ENCODE data around the gene RBM33.

RBM33 gene

DNA sequence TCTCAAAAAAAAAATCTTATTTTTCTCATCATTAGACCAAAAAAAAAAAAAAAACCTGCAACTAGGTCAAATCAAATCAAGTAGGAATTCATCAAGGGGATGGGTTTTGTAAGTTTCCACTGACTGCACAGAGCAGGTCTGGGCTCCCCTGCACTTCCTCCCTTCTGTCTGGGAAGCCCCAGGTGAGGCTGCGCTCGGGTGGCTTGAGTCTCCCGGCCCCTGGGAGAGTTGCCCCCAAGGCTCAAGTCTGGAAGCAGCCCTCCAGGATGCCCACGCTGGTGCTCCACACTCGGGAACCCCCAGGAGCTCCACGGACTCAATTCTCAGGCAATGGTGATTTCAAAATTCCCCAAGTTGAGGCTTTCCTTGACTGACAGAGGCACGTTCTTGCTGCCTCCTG, 41.7 kb upstream of the RBM33 start:
- H3K36me3 Mint-ChIP-seq (ENCODE audit: low read depth) = peaks cover 13% of the 10 kb centered on the region
- no peak overlapping the region for H3K27ac Mint-ChIP-seq
- peaks cover 10% of the 10 kb centered on the region for H3K9me3 Mint-ChIP-seq
- peaks cover 7% of the 10 kb centered on the region for H3K27me3 Mint-ChIP-seq (ENCODE audit: low read depth, poor library complexity)
- no peak overlapping the region for H3K4me3 Mint-ChIP-seq
- H3K4me1 Mint-ChIP-seq = peaks cover 7% of the 10 kb centered on the region
- TF ChIP-seq, protein P1, sequence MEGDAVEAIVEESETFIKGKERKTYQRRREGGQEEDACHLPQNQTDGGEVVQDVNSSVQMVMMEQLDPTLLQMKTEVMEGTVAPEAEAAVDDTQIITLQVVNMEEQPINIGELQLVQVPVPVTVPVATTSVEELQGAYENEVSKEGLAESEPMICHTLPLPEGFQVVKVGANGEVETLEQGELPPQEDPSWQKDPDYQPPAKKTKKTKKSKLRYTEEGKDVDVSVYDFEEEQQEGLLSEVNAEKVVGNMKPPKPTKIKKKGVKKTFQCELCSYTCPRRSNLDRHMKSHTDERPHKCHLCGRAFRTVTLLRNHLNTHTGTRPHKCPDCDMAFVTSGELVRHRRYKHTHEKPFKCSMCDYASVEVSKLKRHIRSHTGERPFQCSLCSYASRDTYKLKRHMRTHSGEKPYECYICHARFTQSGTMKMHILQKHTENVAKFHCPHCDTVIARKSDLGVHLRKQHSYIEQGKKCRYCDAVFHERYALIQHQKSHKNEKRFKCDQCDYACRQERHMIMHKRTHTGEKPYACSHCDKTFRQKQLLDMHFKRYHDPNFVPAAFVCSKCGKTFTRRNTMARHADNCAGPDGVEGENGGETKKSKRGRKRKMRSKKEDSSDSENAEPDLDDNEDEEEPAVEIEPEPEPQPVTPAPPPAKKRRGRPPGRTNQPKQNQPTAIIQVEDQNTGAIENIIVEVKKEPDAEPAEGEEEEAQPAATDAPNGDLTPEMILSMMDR (IDR thresholded peaks at IDR 0.05) = no peak
- DNase-seq = no peak

DNA sequence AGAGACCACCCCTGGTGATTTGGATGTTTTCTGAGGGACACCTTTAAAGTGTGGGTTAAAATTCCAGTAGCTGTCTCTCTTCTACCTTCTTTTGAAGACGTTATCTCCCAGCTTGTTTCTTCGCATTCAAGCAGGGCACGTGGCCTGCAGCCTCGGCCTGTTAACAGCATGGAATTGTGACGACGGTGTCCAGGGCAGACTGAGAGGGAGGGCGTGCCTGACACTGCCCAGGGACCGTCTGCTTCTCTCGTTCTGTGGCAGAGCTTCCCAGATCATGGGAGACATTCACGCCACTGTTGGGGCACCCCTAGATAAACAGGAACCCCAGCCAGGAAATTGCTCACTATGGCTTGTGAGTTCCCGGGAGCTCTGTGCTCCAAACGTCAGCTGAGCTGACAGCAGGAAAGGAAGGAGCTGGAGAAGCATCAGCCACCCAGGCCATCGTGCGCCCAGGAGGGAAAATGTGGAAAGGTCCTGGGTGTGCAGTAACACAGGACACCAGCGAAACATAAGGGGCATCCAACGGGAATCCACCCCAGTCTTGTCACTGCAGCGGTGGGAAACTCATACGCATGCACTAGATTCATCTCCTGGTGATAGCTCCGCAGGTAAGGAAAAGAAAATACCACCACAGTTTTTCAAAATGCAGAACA, 41.1 kb upstream of the RBM33 start:
- no peak for DNase-seq

DNA sequence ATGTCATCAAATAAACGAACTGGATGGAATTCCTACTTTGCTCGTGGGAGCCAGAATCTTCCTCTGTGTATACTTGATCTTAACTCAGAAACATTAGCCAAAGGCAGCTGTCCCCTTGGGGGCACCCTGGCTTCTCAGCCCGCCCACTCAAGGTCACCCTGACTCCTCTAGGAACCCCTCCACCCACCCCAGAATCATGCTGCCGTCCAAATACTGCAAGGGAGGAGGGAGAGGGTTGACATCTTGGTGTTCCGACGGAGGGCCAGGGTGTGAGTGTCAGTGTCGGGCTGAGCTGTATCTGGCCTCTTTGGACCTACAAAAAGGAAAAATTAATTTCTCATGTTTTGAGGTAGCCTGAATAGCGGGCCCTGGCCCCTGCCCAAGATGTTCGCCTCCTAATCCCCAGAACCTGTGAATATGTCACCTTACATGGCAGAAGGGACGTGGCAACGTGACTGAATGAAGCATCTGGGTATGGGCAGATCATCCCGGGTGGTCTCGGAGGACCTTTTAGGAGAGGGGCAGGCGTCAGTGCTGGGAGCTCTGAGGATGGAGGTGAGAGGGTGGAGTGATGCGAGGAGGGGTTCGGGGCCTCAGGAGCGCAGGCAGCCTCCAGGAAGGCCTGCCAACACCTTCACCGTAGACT, 40.5 kb upstream of the RBM33 start:
- peaks cover 13% of the 10 kb centered on the region for H3K36me3 Mint-ChIP-seq (ENCODE audit: low read depth)
- peaks cover 7% of the 10 kb centered on the region for H3K27me3 Mint-ChIP-seq (ENCODE audit: low read depth, poor library complexity)
- H3K27ac Mint-ChIP-seq = no peak overlapping the region
- DNase-seq = no peak
- TF ChIP-seq, protein P1 (IDR thresholded peaks at IDR 0.05) = no peak
- peaks cover 7% of the 10 kb centered on the region for H3K4me1 Mint-ChIP-seq
- no peak overlapping the region for H3K4me3 Mint-ChIP-seq
- peaks cover 10% of the 10 kb centered on the region for H3K9me3 Mint-ChIP-seq

More for the DNA sequence above, 41.1 kb upstream of the RBM33 start:
- peaks cover 7% of the 10 kb centered on the region for H3K27me3 Mint-ChIP-seq (ENCODE audit: low read depth, poor library complexity)
- no peak overlapping the region for H3K27ac Mint-ChIP-seq
- TF ChIP-seq, protein P1 (IDR thresholded peaks at IDR 0.05) = no peak
- H3K4me3 Mint-ChIP-seq = no peak overlapping the region
- H3K36me3 Mint-ChIP-seq (ENCODE audit: low read depth) = peaks cover 13% of the 10 kb centered on the region
- peaks cover 7% of the 10 kb centered on the region for H3K4me1 Mint-ChIP-seq
- H3K9me3 Mint-ChIP-seq = peaks cover 10% of the 10 kb centered on the region

DNA sequence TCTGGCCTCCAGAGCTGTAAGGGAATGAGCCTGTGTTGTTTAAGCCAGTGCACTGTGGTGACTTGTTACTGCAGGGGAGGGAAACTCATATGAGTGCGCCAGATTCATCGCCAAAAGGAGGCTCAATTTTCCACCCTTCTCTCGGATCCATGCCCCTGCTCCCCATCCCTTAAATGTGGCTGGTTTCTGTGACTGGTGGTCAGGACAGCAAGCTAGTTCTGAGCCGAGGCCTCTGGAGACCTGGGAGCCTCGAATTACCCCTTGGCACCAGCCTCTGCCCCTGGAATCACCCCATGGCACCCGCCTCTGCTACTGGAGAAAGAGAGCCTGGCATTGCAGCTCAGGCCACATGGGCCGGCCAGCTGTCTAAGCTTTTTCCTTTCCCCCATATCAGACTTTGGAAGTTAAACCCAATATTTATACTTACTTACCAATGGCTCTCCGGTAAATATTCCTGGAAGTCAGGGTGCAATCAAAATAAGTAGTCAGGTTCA, 39.9 kb upstream of the RBM33 start:
- H3K9me3 Mint-ChIP-seq = peaks cover 10% of the 10 kb centered on the region
- H3K27ac Mint-ChIP-seq = no peak overlapping the region
- peaks cover 7% of the 10 kb centered on the region for H3K27me3 Mint-ChIP-seq (ENCODE audit: low read depth, poor library complexity)
- DNase-seq = no peak
- H3K36me3 Mint-ChIP-seq (ENCODE audit: low read depth) = peaks cover 13% of the 10 kb centered on the region
- no peak overlapping the region for H3K4me3 Mint-ChIP-seq
- peaks cover 7% of the 10 kb centered on the region for H3K4me1 Mint-ChIP-seq
- TF ChIP-seq, protein P1 (IDR thresholded peaks at IDR 0.05) = no peak

DNA sequence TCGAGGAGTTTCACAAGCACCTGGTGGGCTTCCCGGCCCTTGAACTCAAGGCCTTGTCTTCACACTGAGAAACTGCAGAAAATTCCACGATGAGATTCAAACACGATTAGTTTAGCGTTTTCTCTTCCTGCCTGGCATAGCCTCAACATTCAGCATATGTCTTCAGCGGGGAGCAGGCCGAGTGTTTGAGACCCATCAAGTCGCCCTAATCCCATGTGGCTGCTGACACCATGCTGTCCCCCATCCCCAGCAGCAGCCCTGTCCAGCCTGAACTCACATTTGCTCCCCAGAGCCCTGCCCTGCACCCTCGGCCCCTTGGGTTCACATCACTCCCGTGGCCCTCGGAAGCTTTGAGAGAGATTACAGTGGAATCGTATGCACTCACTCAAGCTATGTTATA, 35.3 kb upstream of the RBM33 start:
- H3K27me3 Mint-ChIP-seq (ENCODE audit: low read depth, poor library complexity) = peaks cover 11% of the 10 kb centered on the region
- H3K27ac Mint-ChIP-seq = no peak overlapping the region
- no peak for DNase-seq
- TF ChIP-seq, protein P1 (IDR thresholded peaks at IDR 0.05) = no peak
- H3K9me3 Mint-ChIP-seq = peaks cover 13% of the 10 kb centered on the region
- H3K4me3 Mint-ChIP-seq = no peak overlapping the region
- H3K4me1 Mint-ChIP-seq = peaks cover 8% of the 10 kb centered on the region
- peaks cover 16% of the 10 kb centered on the region for H3K36me3 Mint-ChIP-seq (ENCODE audit: low read depth)

Data from nephron progenitor cell (in vitro differentiated cells).